ENCODE data around the gene PRDM16. TPM values are rescaled to one million over a fixed set of nuclear protein-coding genes. Genes with fewer than 3 reads are reported as not detected.

The PRDM16 gene
- total and polyA plus RNA-seq, 3 donors from 2014 or later: 2.1 to 5.6 (median 4.7) TPM

GRCh38 chr1:3471356-3472087 is 402.5 kb downstream of the PRDM16 start:
- Histone ChIP-seq H3K4me3 (no peak overlapping the region), H3K9me3 (no peaks in the 10 kb centered on the region), H3K27me3 (no peaks in the 10 kb centered on the region), H3K36me3 (ENCODE audit: low read depth, missing control alignments) (no peaks in the 10 kb centered on the region), H3K4me1 (peaks cover 11% of the 10 kb centered on the region), H3K27ac (peak overlapping the region; percentile 6 to 36)
- peak; percentile 70 for DNase-seq
- intact Hi-C loops (cut with DNase I; ENCODE audit: low total_unique reads): no loop called here
- WGBS, 2 donors: 46% methylated on average over 23 of the region's 25 CpGs; no CpG with 5 or more reads in 1 of the 2 donors
- TF ChIP-seq POLR2A (IDR thresholded peaks at IDR 0.05) (no peak), CTCF (IDR thresholded peaks at IDR 0.05) (peak in 1 of 3 experiments; percentile 31)

- Histone ChIP-seq H3K27ac (peak overlapping the region; percentile 6 to 36), H3K36me3 (ENCODE audit: low read depth, missing control alignments) (no peaks in the 10 kb centered on the region), H3K4me3 (no peak overlapping the region), H3K4me1 (peaks cover 11% of the 10 kb centered on the region), H3K9me3 (no peaks in the 10 kb centered on the region), H3K27me3 (no peaks in the 10 kb centered on the region)
- intact Hi-C loops (cut with DNase I; ENCODE audit: low total_unique reads): no loop called here
- WGBS, 2 donors: 75 to 80% methylated on average over 1 to 25 of the region's 25 CpGs
- no peak for DNase-seq
- no peak for TF ChIP-seq POLR2A (IDR thresholded peaks at IDR 0.05)
- TF ChIP-seq CTCF (IDR thresholded peaks at IDR 0.05): no peak
Observed at GRCh38 chr1:3472088-3472850, 403.3 kb downstream of the PRDM16 start.

GRCh38 chr1:3472906-3473305 is 403.9 kb downstream of the PRDM16 start:
- H3K27me3 ChIP-seq: no peaks in the 10 kb centered on the region
- WGBS, 2 donors: 83% methylated on average over 13 to 17 of the region's 17 CpGs
- H3K4me1 ChIP-seq: peaks cover 11% of the 10 kb centered on the region
- no peak overlapping the region for H3K27ac ChIP-seq
- H3K36me3 ChIP-seq (ENCODE audit: low read depth, missing control alignments): no peaks in the 10 kb centered on the region
- H3K4me3 ChIP-seq: no peak overlapping the region
- intact Hi-C loops (cut with DNase I; ENCODE audit: low total_unique reads): no loop called here
- TF ChIP-seq POLR2A (IDR thresholded peaks at IDR 0.05) (no peak), CTCF (IDR thresholded peaks at IDR 0.05) (no peak)
- DNase-seq: no peak
- no peaks in the 10 kb centered on the region for H3K9me3 ChIP-seq

GRCh38 chr1:3473381-3473844 is 404.4 kb downstream of the PRDM16 start:
- TF ChIP-seq POLR2A (IDR thresholded peaks at IDR 0.05) (no peak), CTCF (IDR thresholded peaks at IDR 0.05) (no peak)
- Histone ChIP-seq H3K36me3 (ENCODE audit: low read depth, missing control alignments) (no peaks in the 10 kb centered on the region), H3K27me3 (no peaks in the 10 kb centered on the region), H3K9me3 (no peaks in the 10 kb centered on the region), H3K27ac (no peak overlapping the region), H3K4me3 (no peak overlapping the region), H3K4me1 (peaks cover 11% of the 10 kb centered on the region)
- 70 to 72% methylated on average over 12 to 13 of the region's 20 CpGs for WGBS, 2 donors
- DNase-seq: peak; percentile 45
- intact Hi-C loops (cut with DNase I; ENCODE audit: low total_unique reads): no loop called here

Data from testis (tissue), 3 donors.